Body of pancreas (tissue), 4 donors: ENCODE data around the gene HMOX2.

Experiments used
- CTCF ChIP-seq, 7 experiments: fragments of 450-650 bp in 4 of 7; fragments of 200-600 bp in 3 of 7; sonication (generic) in 3 of 7; IDR thresholded peaks; one replicate each; pipeline ENCODE4 v1.5.1; 2016 to 2019; ENCODE audit warnings: antibody characterized with exemption in 7 of 7
- POLR2A ChIP-seq, 3 donors: fragments of 450-650 bp; IDR thresholded peaks; one replicate each; pipeline ENCODE4 v1.6.1; 2016; ENCODE audit warnings: antibody characterized with exemption in 3 of 3, mild to moderate bottlenecking in 2 of 3

- TF ChIP-seq POLR2A (IDR thresholded peaks at IDR 0.05), result no peak
- no peak for TF ChIP-seq CTCF (IDR thresholded peaks at IDR 0.05)
Measured at GRCh38 chr16:4531811-4532210, 55.6 kb downstream of the HMOX2 start.
